Forelimb muscle (tissue), 1 donor: ENCODE results near the gene IFIT1B. TPM values are rescaled to one million over a fixed set of nuclear protein-coding genes. Genes with fewer than 3 reads are reported as not detected.
"Not testable (repeated sequence)": the region's sequence is repeated elsewhere in the genome, so short reads cannot be mapped to it uniquely, and the experiment has no call there.

Source experiments
- DNase-seq: peaks from one replicate; pipeline ENCODE4 v3.0.0-alpha.2; 2013; ENCODE audit warnings: low read depth
- polyA plus RNA-seq: library from polyadenylated mRNA; unstranded; fragments of 120-200 nt; gene quantifications from one replicate; pipeline ENCODE4 v1.2.1, GENCODE V29; 2013; ENCODE audit not compliant: insufficient read length

The IFIT1B gene
- polyA plus RNA-seq, 1 donor, result 0.53 TPM

DNA sequence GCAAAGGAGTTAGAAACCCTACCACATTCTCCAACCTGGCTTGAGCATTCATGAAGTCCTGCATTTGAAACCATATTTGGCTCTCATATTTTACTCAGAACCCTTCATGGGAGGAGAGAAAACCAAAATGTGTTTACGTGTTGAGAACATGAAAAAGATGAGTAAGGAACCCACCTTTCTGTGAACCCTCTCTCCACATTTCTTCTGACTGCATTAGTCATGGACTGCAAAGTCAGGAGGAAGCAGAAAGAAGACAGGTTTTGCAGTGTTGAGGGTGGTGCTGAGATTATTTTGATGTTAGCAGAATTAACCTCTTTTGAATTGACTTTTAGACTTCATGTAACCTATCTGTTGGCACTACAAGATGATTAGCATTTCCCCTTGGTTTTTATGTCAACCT, 4.9 kb downstream of the IFIT1B start:
- DNase-seq, result no peak

DNA sequence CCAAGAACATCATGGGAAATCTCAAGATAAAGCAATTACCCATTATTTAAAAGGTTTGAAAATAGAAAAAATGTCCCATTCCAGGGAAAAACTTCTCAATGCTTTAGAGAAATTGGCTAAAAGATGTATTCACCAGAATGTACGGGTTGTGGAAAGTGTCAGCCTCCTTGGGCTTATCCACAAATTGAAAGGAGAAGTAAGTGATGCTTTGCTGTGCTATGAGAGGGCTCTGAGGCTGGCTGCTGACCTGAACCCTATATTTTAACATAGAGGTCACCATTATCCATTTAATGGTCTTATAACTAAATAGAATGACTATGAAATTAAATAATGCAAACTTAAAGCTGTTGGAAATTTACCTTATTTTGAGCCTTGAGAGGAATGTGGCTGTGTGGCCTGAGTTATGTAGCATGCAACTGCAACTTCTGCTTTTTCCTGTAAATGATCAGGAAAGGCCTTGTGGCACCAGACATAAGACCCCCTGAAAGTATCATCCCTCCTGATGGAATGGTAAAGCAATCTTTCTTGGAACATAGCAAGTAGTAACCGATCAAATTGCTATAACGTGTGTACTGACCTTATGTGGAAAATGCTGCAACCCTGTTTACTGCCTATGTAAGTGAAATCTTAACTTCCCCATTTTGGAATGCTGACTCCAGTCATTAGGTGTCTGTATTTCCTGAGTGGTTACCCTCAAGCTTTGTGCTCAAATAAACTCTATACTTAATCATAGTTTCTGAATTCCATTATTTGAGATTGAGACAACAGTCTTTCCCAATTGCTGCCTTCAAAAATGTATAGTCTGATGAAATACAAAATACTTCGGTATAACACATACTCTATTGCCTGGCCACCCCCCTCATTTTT, 6.9 kb downstream of the IFIT1B start:
- DNase-seq, result no peak

DNA sequence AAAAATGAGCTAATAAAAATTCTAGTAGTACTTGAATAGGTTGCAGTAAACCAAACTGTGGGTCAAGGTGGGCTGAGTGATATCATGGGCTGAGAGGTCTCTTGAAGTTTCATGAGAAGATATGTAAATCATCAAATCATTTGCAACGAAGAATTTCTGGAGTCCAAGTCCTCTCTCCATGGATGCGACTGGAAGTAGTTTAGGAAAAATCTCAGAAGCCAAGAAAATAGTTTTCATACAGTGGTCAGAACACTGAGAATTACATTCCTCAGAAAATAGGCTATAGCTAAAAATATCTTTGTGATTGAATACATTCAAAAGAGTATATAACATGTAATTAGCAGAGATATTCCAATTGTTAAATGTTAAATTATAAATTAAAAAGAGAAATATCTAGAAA, 10.9 kb downstream of the IFIT1B start:
- no peak for DNase-seq

DNA sequence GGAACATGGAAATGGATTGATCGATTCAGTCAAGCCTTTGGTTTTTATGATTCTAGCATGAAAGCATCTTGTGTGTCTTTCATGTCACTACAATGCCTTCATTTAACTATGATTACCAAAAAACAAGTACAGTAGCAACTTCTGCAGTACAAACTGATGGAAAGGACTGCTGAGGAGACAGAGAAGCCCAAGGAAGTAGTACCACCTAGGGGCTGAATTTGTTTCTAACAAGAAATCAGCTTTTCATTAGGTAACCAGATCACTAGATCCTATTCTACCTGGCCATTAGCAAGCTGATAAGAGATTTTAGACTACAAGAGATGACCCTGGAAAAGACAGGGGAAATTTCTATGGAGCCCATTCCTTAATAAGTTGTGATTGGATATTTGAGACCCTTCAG, 11.4 kb downstream of the IFIT1B start:
- DNase-seq, result no peak

DNA sequence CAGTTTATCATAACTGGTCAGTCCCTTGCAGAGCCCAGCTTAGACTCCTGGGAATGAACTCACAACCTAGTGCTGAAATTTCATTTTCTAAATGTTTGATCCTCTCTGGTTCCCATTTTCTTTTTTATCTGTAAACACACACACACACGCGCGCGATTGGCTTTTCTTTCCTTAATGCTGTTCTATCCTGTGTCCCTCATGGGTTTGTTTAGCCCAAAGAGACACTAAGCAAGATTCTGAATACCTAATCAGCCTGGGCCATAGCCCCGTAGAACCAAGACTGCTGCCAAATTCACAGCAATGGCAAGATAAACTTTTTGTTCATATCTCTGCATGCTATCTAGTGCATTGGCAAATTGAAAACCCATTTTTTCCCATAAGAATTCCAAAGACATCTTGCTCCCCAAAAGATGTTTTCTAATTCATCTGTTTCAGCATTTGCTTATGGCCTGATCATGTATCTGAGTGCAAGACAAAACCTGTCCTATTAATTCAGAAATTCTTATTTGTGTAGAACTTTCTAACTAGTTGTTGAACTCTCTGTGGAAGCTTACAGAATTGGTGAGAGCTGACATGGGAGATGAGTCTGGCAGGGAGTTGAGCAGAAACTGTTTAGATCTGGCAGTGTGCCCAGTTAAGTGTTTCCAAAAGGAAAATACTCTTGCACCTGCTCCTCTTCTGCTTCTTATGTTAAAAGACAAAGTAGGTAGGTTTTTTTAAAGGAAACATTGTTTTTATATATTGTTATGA, 12.8 kb downstream of the IFIT1B start:
- DNase-seq, result no peak

DNA sequence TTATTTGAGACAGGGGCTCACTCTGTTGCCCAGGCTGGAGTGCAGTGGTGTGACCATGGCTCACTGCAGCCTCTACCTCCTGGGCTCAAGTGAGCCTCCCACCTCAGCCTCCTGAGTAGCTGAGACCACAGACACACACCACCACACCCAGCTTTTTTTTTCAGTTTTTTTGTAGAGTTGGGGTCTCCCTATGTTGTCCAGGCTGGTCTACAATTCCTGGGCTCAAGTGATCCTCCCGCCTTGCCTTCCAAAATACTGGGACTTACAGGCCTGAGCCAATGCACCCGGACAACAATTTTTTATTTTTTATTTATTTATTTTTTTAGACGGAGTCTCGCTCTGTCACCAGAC, 13.3 kb downstream of the IFIT1B start:
- not testable (repeated sequence) for DNase-seq

DNA sequence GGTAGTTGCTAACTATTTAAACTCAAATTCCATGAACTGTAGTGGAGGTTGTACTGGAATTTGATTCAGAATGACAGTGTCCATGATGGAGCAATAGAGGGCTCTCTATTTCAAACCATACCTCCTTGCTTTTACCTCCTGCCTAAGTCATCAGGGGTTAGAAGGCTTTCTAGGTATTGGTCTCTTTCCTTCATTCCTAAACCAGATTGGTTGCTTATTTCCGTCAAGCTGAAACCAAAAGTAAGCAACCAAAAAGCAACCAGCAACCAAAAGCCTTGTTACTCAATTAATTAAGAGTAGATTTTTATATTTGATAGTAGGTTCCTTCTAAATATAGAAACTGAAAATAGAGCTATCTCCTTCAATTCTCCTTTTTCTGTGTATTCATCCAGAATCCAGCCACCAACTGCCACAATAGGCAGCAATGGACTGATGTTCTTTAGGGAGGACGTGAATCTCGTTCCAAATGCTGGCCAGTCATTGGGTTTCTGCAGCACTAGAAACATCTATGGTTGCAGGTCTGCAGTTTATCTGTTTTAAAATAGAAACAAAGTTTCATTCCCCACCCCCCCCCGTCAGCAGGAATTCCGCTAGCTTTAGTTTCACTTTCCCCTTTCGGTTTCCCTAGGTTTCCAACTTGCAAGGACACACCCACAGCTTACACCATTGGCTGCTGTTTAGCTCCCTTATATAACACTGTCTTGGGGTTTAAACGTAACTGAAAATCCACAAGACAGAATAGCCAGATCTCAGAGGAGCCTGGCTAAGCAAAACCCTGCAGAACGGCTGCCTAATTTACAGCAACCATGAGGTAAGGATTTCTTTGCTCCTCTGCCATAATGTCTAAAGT, 14.3 kb downstream of the IFIT1B start, which contains the start of gene IFIT1:
IFIT1 (plus strand) TSS at position 717 of the 850 bp plus-strand sequence; CDS start at position 807, 90 bp downstream.
- DNase-seq, result no peak

DNA sequence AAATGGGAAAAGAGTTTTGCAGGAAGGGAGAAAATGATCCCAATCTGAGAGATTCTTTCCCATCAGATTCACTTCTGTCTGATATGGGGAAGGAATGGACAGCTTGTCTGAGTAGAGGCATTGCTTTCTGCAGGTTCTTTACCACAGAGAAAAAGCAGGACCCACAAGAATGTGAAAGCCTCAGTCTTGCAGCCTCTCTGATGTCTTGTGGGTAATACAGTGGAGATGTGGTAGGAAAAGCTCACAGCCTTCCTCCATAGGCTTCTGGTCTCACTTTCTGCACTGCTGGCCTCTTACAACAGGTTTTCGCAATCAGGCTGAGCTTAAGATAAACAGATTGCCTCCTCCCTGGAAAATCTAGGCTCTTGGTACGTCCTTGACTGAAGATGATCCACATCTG, 15.1 kb downstream of the IFIT1B start:
- no peak for DNase-seq

DNA sequence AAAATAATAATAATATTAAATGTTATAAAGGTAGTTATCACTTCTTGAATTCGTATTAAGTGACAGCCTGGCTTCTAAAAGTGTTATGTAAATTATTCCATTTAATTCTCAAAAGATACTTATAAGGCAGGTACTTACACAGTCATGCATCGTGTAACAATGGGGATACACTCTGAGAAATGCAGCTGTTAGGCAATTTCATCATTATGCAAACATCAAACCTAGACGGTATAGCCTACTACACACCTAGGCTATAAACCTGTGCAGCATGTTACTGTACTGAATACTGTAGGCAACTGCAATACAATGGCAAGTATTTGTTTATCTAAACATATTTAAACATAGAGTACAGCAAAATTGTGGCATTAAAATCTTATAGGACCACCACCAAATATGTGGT, 16.0 kb downstream of the IFIT1B start:
- DNase-seq, result no peak

DNA sequence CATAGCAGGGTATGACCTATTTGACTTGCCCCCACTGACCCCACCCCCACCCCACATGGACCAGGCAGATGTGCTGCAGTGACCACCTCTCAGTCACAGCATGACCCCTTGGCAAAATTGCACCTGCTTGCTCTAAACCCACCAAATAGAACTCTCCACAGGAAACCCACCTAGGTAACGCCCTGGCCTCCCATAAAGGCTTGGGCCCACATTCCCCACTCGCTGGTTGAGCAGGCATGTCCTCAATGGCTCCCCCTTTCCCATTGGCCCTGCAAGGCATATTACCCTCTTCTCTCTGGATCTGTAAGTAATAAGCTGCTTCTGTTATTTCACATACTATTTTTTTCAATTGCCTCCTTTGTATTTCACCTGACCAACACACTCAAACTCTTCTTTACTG, 17.3 kb downstream of the IFIT1B start:
- DNase-seq, result no peak

DNA sequence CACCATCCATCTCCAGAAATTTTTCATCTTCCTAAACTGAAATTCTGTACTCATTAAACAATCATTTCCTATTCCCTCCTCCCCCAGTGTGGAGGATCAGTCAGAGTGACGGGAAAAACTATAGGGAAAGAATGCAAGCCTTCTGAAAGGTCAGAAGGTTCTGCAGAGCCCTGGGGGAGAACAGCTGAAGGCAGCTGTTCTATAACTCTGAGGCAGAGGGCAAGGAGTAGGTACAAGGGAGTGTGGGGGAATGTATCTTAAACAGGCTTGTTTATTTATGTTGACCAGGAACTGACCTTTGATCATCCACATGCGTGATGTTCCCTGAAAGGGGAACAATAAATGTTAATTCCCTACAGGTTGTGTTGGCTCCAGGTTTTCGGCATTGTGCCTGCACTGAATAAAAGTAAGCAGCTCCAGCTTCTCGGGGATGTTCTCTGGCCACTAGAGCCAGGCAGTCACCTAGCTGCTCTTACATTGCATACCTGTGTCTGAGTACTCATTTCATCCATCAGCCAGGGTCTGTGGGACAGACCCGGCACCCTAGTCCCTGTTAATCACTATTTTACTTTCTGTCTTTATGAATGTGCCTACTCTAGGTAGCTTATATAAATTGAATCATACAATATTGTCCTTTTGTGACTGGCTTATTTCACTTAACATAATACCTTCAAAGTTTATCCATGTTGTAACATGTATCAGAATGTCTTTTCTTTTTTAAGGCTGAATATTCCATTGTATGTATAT, 20.3 kb downstream of the IFIT1B start:
- DNase-seq, result no peak

DNA sequence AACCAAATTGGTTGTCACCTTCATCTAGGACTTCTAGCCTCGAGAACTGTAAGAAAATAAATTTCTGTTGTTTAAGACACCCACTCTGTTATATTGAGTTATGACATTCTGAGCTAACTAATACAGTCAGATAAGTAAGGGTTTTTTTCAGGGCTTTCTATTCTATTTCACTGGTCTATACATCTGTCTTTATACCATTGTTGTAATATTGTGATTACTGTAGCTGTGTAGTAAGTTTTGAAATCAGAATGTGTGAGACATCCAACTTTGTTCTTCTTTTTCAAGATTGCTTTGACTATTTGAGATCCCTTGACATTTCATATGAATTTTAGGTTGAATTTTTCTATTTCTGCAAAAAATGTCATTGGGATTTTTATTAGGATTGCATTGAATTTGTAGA, 22.1 kb downstream of the IFIT1B start:
- DNase-seq, result no peak

DNA sequence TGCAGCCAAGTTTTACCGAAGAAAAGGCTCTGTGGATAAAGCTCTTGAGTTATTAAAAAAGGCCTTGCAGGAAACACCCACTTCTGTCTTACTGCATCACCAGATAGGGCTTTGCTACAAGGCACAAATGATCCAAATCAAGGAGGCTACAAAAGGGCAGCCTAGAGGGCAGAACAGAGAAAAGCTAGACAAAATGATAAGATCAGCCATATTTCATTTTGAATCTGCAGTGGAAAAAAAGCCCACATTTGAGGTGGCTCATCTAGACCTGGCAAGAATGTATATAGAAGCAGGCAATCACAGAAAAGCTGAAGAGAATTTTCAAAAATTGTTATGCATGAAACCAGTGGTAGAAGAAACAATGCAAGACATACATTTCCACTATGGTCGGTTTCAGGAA, 25.2 kb downstream of the IFIT1B start:
- DNase-seq, result no peak

DNA sequence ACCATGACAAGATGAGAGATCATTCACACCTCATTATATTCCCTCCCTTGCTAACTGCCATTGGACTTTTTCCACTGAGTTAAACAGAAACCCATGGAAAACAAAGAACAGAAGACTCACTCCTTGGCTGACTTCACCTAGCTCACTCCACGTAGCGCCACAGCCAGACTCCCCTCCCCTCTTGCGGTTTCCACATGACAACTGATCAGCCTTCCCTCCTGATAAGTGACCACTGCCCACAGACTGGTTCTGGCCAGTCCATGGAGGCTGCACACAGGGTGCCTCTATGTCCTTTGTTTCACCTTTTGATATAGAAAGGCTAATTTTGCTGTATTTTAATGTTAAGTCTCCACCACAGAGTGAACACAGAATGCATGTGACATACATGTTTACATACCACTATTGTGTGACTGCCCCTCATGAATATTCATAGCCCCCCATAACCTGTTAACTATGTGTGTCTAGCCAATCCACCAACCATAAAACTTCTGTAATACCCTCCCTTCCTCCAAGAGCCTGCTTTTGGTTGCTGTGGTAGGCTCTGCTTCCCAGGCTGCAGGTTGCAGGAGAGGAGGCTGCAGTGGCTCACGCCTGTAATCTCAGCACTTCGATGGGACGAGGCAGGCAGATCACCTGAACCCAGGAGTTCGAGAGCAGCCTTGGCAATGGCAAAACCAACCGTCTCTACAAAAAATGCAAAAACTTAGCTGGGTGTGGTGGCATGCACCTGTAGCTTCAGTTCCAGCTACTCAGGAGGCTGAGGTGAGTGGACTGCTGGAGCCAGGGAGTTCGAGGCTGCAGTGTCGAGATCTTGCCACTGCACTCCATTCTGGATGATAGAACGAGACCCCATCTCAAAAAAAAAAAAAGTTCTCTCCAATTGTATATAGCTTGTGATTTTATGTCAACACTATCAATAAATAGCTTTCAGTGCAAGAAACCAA, 26.5 kb downstream of the IFIT1B start:
- DNase-seq, result no peak

DNA sequence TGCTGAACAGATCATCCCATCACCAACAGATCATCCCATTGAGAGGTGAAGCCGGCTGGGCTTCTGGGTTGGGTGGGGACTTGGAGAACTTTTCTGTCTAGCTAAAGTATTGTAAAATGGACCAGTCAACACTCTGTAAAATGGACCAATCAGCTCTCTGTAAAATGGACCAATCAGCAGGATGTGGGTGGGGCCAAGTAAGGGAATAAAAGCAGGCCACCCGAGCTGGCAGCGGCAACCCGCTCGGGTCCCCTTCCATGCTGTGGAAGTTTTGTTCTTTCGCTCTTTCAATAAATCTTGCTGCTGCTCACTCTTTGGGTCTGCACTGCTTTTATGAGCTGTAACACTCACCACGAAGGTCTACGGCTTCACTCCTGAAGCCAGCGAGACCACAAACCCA, 28.3 kb downstream of the IFIT1B start:
- DNase-seq, result not testable (repeated sequence)

DNA sequence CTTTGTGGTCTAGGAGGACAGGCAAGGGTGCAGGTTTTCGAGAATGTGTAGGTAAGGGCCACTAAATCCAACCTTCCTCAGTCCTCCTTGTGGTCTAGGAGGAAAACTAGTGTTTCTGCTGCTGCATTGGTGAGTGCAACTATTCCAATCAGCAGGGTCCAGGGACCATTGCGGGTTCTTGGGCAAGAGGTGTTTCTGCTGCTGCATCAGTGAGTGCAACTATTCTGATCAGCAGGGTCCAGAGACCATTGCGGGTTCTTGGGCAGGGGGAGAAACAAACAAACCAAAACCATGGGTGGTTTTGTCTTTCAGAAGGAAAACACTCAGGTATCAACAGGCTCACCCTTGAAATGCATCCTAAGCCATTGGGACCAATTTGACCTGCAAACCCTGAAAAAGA, 29.9 kb downstream of the IFIT1B start:
- DNase-seq, result not testable (repeated sequence)

DNA sequence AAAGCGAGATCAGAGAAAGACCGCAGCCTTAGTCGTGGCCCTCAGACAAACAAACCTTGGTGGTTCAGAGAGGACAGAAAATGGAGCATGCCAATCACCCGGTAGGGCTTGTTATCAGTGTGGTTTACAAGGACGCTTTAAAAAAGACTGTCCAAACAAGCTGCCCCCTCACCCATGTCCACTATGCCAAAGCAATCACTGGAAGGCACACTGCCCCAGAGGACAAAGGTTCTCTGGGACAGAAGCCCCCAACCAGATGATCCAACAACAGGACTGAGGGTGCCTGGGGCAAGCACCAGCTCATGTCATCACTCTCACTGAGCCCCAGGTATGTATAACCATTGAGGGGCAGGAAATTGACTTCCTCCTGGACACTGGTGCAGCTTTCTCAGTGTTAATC, 31.4 kb downstream of the IFIT1B start:
- not testable (repeated sequence) for DNase-seq

DNA sequence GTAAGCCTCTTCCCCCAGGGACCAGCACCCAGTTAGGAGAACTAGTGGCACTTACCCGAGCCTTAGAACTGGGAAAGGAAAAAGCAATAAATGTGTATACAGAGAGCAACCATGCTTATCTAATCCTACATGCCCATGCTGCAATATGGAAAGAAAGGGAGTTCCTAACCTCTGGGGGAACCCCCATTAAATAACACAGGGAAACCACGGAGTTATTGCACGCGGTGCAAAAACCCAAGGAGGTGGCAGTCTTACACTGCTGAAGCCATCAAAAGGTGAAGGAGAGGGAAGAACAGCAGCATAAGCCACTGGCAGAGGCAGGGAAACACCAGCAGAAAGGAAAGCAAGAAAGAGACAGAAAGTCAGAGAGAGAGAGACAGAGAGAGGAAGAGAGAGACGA, 32.7 kb downstream of the IFIT1B start:
- not testable (repeated sequence) for DNase-seq

DNA sequence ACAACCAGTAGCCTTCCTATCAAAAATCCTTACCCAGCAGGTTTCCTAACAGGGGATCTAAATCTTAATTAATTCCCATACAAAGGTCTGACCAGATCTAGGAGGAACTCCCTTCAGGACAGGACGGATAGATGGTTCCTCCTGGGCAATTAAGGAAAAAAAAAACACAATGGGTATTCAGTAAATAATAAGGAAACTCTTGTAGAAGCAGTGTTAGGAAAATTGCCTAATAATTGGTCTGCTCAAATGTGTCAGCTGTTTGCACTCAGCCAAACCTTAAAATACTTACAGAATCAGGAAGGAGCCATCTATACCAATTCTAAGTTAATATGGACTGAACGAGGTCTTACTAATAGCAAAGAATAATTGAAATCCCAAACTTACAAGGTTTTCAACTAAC, 33.3 kb downstream of the IFIT1B start:
- DNase-seq, result not testable (repeated sequence)

DNA sequence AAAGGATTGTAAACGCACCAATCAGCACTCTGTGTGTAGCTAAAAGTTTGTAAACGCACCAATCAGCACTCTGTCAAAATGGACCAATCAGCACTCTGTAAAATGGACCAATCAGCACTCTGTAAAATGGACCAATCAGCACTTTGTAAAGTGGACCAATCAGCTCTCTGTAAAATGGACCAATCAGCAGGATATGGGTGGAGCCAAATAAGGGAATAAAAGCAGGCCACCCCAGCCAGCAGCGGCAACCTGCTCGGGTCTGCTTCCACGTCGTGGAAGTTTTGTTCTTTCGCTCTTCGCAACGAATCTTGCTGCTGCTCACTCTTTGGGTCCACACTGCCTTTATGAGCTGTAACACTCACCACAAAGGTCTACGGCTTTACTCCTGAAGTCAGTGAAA, 34.4 kb downstream of the IFIT1B start:
- DNase-seq, result not testable (repeated sequence)
